GOT3 (cell line): ENCODE results near the gene KIF6.

Source experiments
- DNase-seq: peaks from one replicate; lab custom pipeline; 2025; ENCODE audit warnings: mixed read lengths; lab: John Stamatoyannopoulos, UW

Gene KIF6

GRCh38 chr6:39451831-39452230 is 273.4 kb downstream of the KIF6 start:
- DNase-seq: no peak

DNA sequence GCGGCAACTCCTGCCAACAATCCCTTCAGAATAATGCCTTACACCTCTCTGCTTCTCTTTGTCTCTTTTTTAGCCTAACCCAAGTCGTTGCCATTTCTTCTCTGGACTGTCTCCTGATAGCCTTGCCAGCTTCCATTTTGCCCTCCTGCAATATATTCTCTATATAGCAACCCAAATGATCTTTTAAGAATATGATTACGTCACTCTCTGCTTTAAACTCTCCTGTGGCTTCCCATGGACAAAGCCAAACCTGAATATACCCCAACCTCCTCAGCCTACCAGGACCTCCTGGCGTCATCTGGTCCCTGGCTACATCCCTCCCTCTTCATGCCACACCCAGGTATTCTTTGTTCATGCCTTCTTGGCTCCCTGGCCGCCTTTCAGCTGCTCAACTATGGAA is 276.2 kb downstream of the KIF6 start:
- no peak for DNase-seq

DNA sequence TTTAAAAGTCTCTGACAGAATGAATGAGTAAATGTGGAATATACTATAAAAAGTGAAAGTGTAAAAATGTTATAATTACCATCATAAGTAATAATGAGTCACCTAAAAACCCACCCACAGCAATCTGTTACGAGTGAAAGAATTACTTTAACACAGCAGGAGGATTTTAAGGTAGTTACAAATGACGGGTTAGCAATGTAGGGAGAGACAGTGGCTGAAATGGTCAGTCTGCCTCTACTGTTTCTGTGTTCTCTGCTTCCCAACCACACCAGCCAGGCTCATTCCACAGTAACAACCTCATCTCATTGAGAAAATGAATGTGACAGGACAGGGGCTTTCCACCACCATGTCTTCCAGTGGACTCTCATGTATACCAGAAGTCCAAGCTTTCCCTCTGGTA is 278.3 kb downstream of the KIF6 start:
- DNase-seq: no peak

DNA sequence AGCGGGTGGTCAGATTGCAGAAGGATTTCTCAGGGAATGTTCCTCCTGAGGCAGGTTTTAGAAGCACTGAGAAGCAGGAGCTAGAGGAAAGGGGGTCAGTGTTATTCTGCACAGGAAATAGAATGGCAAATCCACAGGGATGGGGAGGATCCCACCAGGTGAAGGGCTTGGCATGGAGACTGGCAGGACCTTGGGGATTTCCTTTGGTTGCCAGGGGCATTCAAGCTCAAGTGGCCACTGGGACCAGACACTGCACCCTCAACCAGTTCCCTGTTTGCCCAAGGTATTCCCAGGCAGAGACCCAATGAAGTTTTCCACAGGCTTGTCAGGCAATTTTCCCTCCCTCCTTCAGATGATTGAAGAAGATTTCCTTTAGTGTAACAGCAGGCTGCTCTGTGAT is 279.5 kb downstream of the KIF6 start:
- DNase-seq: no peak

GRCh38 chr6:39444479-39445019 is 280.7 kb downstream of the KIF6 start:
- no peak for DNase-seq

DNA sequence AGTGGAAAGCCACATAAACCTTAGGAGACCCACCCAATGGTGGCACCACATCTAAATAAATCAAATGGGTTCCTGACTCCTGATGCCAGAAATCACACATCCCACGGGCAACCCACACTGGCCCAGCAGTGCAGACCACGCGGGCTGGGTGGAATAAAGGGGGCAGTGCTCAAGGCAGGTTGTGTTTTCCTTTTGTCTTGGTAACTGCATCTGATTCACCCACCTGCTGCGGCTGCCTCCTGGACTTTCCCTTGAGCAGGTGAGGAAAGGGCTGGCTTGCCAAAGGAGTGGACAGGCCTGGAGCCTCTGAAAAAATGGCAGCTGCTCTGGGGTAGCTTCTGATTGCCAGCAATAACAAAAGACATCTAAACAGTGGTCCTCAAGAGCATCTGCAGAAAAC is 283.2 kb downstream of the KIF6 start:
- no peak for DNase-seq

GRCh38 chr6:39441301-39441700 is 283.9 kb downstream of the KIF6 start:
- no peak for DNase-seq

DNA sequence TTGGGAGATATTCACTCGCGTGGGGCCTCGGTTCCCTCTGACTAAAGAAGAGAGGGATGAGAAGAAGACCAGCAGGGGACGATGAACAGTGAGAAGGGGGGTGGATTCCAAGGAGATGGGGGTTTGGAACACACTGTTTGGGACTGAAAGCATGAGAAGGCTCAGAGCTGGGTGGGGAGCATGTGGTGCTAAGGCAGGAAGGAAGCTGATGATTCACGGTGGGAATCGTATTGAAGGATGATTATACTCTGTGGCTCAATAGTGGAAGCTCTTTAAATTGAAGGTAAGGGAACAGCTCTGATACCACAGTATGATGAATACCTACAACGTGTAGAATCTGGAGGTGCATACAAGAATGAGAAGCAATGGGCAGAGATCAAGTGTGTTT is 285.2 kb downstream of the KIF6 start:
- DNase-seq: no peak

- DNase-seq: no peak
Observed at GRCh38 chr6:39439342-39440038, 285.7 kb downstream of the KIF6 start.

DNA sequence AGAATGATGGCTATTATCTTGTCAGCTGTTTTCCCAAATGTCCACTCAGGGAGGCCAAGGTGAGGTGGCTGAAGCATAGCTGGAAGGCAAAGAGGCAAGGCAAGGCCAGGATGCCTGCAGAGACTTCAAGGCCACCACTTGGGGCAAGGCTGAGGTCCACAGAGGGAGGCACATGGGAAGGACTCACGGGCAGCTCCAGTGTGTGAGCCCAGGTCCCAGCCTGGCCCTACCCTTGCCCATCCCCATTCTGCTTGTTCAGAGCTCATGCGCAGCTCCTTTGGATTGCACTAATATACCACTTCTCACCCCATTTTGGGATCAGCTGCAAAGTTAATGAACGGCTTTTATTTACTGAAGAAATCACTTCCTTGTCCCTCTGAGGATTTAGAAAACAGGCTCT is 291.6 kb downstream of the KIF6 start:
- DNase-seq: no peak

DNA sequence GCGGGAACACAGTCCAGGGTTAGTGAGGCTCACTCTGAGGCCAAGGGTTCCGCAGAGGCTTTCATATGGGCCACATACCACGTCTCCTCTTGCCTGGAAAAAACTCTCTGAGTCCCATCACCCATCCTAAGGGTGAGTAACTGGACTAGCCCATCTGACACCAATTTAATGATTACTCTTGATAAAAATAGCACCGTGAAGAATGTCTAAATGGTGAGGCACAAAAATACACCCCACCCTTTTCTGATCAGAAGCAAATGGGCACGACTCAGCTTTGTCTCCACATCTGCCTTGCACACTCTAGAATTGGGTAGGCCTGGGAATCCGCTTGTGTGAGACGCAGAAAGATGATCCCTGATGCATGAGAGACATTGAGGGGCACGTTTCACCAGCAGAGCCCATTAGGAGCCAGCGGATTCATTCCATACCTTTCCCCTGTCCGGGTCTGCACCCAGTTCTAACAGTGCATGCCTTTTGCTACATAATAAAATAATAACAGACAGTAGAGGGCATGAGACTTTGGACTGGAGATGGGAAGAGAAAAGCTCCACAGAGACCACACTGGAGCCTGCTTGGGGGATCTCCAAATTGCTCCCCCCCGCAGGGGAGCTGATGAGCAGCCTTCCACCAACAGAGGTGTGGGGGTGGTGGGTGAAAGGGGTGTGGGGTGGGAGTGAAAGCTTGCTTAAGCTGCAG is 292.7 kb downstream of the KIF6 start:
- DNase-seq: no peak

DNA sequence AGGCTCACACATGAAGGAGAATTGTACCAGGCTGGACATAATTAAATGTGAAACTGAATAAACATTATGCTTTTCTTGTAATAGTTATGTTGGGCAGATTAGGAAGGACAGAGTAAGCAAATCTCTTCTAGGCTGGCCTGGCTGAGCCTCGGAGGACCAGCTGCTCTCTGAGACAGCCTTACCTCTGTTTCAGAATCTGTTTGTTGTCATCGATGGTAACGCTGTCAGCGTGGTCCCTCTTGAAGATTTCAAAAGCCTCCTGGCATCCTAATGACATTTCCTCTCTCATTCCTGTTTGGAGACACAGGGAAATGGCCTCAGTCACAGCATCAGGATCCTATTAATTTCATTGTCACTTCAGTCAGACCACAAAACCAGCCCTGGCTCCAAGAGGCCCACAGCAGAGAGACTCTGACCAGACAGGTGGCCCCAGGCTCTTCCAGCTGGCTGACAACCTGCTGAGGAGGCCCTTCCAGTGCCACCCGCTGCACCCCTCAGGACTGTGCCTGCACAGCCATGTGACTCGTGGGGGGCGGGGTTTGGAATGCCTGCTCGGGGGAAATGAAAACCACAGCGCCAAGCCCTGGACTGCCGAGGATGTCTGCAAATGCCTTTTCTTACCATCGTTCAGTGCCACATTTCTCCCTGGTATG is 294.2 kb downstream of the KIF6 start:
- no peak for DNase-seq

DNA sequence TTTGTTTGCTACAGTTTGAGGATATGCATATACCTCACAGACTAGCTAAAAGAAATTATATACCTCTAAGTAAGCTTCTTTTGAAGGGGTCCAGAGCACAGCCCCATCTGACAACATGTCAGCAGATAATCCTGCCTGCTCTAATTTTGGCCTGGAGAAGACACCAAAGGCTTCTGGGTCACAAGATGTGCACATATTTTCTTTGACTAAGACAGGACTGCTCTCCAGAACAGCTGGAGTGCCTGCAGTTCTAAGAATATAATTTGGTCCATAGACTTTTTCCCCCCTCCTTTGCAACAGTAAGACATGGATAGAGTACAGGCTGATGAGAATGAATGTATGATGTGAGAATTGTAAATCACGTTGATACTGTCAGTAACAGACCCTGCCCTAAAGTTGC is 294.8 kb downstream of the KIF6 start:
- DNase-seq: no peak

GRCh38 chr6:39428816-39429215 is 296.4 kb downstream of the KIF6 start:
- no peak for DNase-seq

GRCh38 chr6:39428152-39428551 is 297.1 kb downstream of the KIF6 start:
- DNase-seq: no peak

DNA sequence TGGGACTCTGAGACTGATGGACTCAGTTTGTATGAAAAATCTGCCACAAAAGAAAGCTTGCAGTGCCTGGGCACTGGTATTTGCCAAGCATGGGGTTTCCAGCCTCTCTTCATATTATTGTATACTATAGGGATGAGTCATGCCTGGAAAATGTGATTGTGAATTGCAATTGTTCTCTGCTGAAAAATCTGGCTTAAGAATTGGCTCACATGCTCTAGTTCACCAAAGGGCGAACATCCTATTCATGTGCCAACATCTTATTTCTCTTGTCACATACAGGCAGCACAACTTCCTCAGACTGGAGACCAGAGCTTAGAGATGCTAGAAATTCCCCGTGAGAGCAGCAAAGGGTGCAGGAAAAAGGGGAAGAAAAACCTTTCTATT is 299.1 kb downstream of the KIF6 start:
- DNase-seq: no peak

GRCh38 chr6:39425346-39426072 is 299.7 kb downstream of the KIF6 start:
- no peak for DNase-seq

GRCh38 chr6:39424831-39425230 is 300.4 kb downstream of the KIF6 start:
- no peak for DNase-seq

DNA sequence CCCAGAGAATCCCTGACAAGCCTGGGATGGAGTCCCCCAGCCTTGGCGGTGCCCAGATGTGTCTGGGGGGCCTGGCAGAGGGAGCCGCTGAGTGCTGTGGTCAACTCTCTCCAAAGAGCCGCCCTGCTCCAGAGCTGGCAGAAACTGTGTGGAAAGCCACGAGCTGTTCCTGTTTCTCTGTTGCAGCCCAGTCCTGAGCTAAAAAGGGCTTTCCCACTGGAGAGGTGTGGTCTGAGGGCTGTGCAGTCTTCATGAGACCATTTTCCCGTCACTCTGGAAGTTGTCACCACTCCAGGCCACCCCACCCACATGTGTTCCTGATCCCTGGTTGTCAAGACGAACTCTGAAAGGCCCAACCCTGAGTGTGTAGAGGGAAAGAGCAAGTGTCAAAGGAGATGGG is 303.0 kb downstream of the KIF6 start:
- no peak for DNase-seq

- no peak for DNase-seq
Observed at GRCh38 chr6:39421383-39422225, 303.6 kb downstream of the KIF6 start.
